Neuronal stem cell (in vitro differentiated cells): ENCODE data around the gene LMO4.

Source experiments
- DNase-seq: peaks from one replicate; pipeline ENCODE4 v3.0.0-alpha.2; 2013; ENCODE audit warnings: low spot score
- H2AFZ ChIP-seq: one replicate; pipeline ENCODE4 v1.6.1; 2013; ENCODE audit warnings: mild to moderate bottlenecking, low read length, inconsistent platforms
- H2AK5ac ChIP-seq: 2 replicates; pipeline ENCODE4 v1.6.1; 2013; ENCODE audit warnings: low read depth, mild to moderate bottlenecking, inconsistent platforms, low read length, moderate library complexity, mixed read lengths
- H2BK120ac ChIP-seq: 2 replicates; pipeline ENCODE4 v1.6.1; 2013; ENCODE audit warnings: low read depth, mild to moderate bottlenecking, inconsistent platforms, low read length, moderate library complexity, mixed read lengths
- H2BK12ac ChIP-seq: one replicate; pipeline ENCODE4 v1.6.1; 2013; ENCODE audit warnings: low read length, inconsistent platforms
- H2BK15ac ChIP-seq: 2 replicates; pipeline ENCODE4 v1.6.1; 2013; ENCODE audit warnings: mild to moderate bottlenecking, low read length, inconsistent platforms, mixed read lengths
- H2BK5ac ChIP-seq: one replicate; pipeline ENCODE4 v1.6.1; 2013; ENCODE audit warnings: inconsistent platforms, mild to moderate bottlenecking, low read length, moderate library complexity
- H3K14ac ChIP-seq: one replicate; pipeline ENCODE4 v1.6.1; 2013; ENCODE audit warnings: low read length, inconsistent platforms
- H3K18ac ChIP-seq: 2 replicates; pipeline ENCODE4 v1.6.1; 2013; ENCODE audit warnings: low read length, inconsistent platforms
- H3K23ac ChIP-seq: 2 replicates; pipeline ENCODE4 v1.6.1; 2013; ENCODE audit warnings: low read depth, mild to moderate bottlenecking, mixed read lengths, low read length, inconsistent platforms; ENCODE audit not compliant: poor library complexity
- H3K27ac ChIP-seq: replicated peaks from 3 replicates; pipeline ENCODE4 v1.5.1; 2013; ENCODE audit warnings: low read length, inconsistent platforms
- H3K27me3 ChIP-seq, 3 experiments: 2 replicates each; pipeline ENCODE4 v1.6.1; 2013; ENCODE audit warnings: low read length in 3 of 3, mild to moderate bottlenecking in 2 of 3, inconsistent platforms in 1 of 3, low read depth in 1 of 3, mixed read lengths in 1 of 3, moderate library complexity in 1 of 3; ENCODE audit not compliant: control insufficient read depth in 3 of 3, insufficient read depth in 3 of 3
- H3K36me3 ChIP-seq, 2 donors: replicated peaks in 1 of 2; 2 replicates each; pipeline ENCODE4 v1.6.1; 2013; ENCODE audit warnings: low read length in 2 of 2; ENCODE audit not compliant: control insufficient read depth in 2 of 2, insufficient read depth in 2 of 2
- H3K4ac ChIP-seq: 2 replicates; pipeline ENCODE4 v1.6.1; 2013; ENCODE audit warnings: inconsistent platforms, mild to moderate bottlenecking, low read length, moderate library complexity
- H3K4me1 ChIP-seq, 2 donors: 1 replicate in 1 of 2; 2 replicates in 1 of 2; pipeline ENCODE4 v1.6.1; 2013; ENCODE audit warnings: low read length in 2 of 2, low read depth in 1 of 2; ENCODE audit not compliant: control insufficient read depth in 2 of 2, insufficient read depth in 1 of 2
- H3K4me2 ChIP-seq: one replicate; pipeline ENCODE4 v1.6.1; 2013; ENCODE audit warnings: mild to moderate bottlenecking, low read length, inconsistent platforms; ENCODE audit not compliant: insufficient read depth, poor library complexity, severe bottlenecking
- H3K4me3 ChIP-seq, 2 donors: 2 replicates each; pipeline ENCODE4 v1.5.1; 2013; ENCODE audit warnings: low read length in 2 of 2, mild to moderate bottlenecking in 2 of 2, inconsistent platforms in 1 of 2, moderate library complexity in 1 of 2
- H3K79me1 ChIP-seq: one replicate; pipeline ENCODE4 v1.6.1; 2013; ENCODE audit warnings: low read depth, mild to moderate bottlenecking, inconsistent platforms, low read length, moderate library complexity
- H3K9ac ChIP-seq: one replicate; pipeline ENCODE4 v1.6.1; 2013; ENCODE audit warnings: mild to moderate bottlenecking, low read depth, low read length, inconsistent platforms; ENCODE audit not compliant: poor library complexity
- H3K9me3 ChIP-seq, 2 donors: replicated peaks in 1 of 2; 2 replicates each; pipeline versions ENCODE3 to v1.6.1; 2013; ENCODE audit warnings: low read length in 2 of 2, mild to moderate bottlenecking in 2 of 2, inconsistent platforms in 1 of 2, low read depth in 1 of 2, mixed read lengths in 1 of 2, moderate library complexity in 1 of 2; ENCODE audit not compliant: control insufficient read depth in 2 of 2, insufficient read depth in 1 of 2
- H4K8ac ChIP-seq: one replicate; pipeline ENCODE4 v1.6.1; 2013; ENCODE audit warnings: low read depth, mild to moderate bottlenecking, inconsistent platforms, low read length, moderate library complexity
- H4K91ac ChIP-seq: one replicate; pipeline ENCODE4 v1.6.1; 2013; ENCODE audit warnings: low read length, low read depth, mild to moderate bottlenecking, inconsistent platforms; ENCODE audit not compliant: poor library complexity
- WGBS, 2 donors: extraction: QIAGEN DNeasy Blood & Tissue Kit; methylation state at CpG; one replicate each; pipeline ENCODE4 v1.1.7; 2013; ENCODE audit warnings: missing lambda C conversion rate in 2 of 2, mixed read lengths in 1 of 2; ENCODE audit not compliant: insufficient read length in 2 of 2, insufficient replicate concordance in 1 of 2; ENCODE audit errors: extremely low coverage in 2 of 2; 5-methylcytosine and 5-hydroxymethylcytosine counted together

LMO4 gene

GRCh38 chr1:87346130-87346814 lies 17.6 kb downstream of the LMO4 start:
- H2AFZ ChIP-seq, result no peak overlapping the region
- H3K4ac ChIP-seq, result no peak overlapping the region
- no CpG with 5 or more reads among the region's 8 CpGs for WGBS, 2 donors
- H3K36me3 ChIP-seq, result peaks cover 2 to 48% of the 10 kb centered on the region in 2 donors
- H3K27ac ChIP-seq, result no peak overlapping the region
- H2BK12ac ChIP-seq, result no peak overlapping the region
- H3K4me1 ChIP-seq, result peaks cover 0 to 4% of the 10 kb centered on the region in 2 donors
- no peak overlapping the region for H2BK120ac ChIP-seq
- H3K23ac ChIP-seq, result no peak overlapping the region
- H4K91ac ChIP-seq, result no peak overlapping the region
- no peak overlapping the region for H3K14ac ChIP-seq
- H3K4me3 ChIP-seq, result no peak overlapping the region
- no peaks in the 10 kb centered on the region for H3K9me3 ChIP-seq
- no peak overlapping the region for H2AK5ac ChIP-seq
- H3K9ac ChIP-seq, result no peak overlapping the region
- H3K18ac ChIP-seq, result no peak overlapping the region
- H3K4me2 ChIP-seq, result no peak overlapping the region
- no peak for DNase-seq
- no peaks in the 10 kb centered on the region for H3K79me1 ChIP-seq
- H2BK15ac ChIP-seq, result no peak overlapping the region
- no peak overlapping the region for H4K8ac ChIP-seq
- H2BK5ac ChIP-seq, result no peak overlapping the region
- no peaks in the 10 kb centered on the region for H3K27me3 ChIP-seq

- Histone ChIP-seq H3K36me3 (peaks cover 2 to 26% of the 10 kb centered on the region in 2 donors), H3K18ac (no peak overlapping the region), H2BK12ac (no peak overlapping the region), H3K4me3 (no peak overlapping the region), H3K14ac (no peak overlapping the region), H3K9me3 (no peaks in the 10 kb centered on the region), H3K79me1 (no peaks in the 10 kb centered on the region), H3K4me2 (no peak overlapping the region), H4K91ac (no peak overlapping the region), H3K27ac (no peak overlapping the region), H2AK5ac (no peak overlapping the region), H2BK15ac (no peak overlapping the region), H3K4ac (no peak overlapping the region), H2AFZ (no peak overlapping the region), H3K23ac (no peak overlapping the region), H2BK120ac (no peak overlapping the region), H3K4me1 (peaks cover 0 to 7% of the 10 kb centered on the region in 2 donors), H3K9ac (no peak overlapping the region), H4K8ac (no peak overlapping the region), H3K27me3 (no peaks in the 10 kb centered on the region), H2BK5ac (no peak overlapping the region)
- no CpG with 5 or more reads among the region's 7 CpGs for WGBS, 2 donors
- no peak for DNase-seq
Observed at GRCh38 chr1:87348341-87349019, 19.8 kb downstream of the LMO4 start.

DNA sequence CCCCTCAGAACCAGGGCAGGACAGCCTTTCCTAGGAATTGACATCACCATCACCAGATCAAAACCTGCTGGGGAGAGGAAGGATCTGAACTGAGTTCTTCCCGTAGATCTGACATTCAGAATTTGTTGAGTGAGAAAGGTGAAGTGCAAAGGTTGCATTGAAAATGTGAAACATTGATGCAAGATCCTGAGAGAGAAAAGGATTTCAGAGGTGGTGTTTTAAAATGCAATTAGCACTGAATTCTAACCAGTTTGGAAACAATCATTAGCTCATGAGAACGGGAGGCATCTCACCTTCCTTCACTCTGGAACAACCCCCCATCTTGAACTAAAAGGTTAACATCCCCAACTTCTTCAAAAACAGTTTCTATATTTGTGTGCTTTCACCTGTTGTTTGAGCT lies 20.4 kb downstream of the LMO4 start:
- no peak overlapping the region for H2BK12ac ChIP-seq
- no peak overlapping the region for H3K4ac ChIP-seq
- no peak overlapping the region for H4K8ac ChIP-seq
- no CpG with 5 or more reads among the region's 2 CpGs for WGBS, 2 donors
- no peak overlapping the region for H2AFZ ChIP-seq
- H3K4me3 ChIP-seq, result no peak overlapping the region
- no peak overlapping the region for H2BK5ac ChIP-seq
- no peak overlapping the region for H3K9ac ChIP-seq
- H3K18ac ChIP-seq, result no peak overlapping the region
- no peak overlapping the region for H3K23ac ChIP-seq
- H3K4me1 ChIP-seq, result peaks cover 0 to 7% of the 10 kb centered on the region in 2 donors
- H3K9me3 ChIP-seq, result no peaks in the 10 kb centered on the region
- H2BK15ac ChIP-seq, result no peak overlapping the region
- H3K14ac ChIP-seq, result no peak overlapping the region
- H3K4me2 ChIP-seq, result no peak overlapping the region
- no peak overlapping the region for H2AK5ac ChIP-seq
- no peak overlapping the region for H2BK120ac ChIP-seq
- no peak overlapping the region for H3K27ac ChIP-seq
- DNase-seq, result no peak
- no peaks in the 10 kb centered on the region for H3K79me1 ChIP-seq
- no peak overlapping the region for H4K91ac ChIP-seq
- no peaks in the 10 kb centered on the region for H3K27me3 ChIP-seq
- H3K36me3 ChIP-seq, result peaks cover 2 to 20% of the 10 kb centered on the region in 2 donors

DNA sequence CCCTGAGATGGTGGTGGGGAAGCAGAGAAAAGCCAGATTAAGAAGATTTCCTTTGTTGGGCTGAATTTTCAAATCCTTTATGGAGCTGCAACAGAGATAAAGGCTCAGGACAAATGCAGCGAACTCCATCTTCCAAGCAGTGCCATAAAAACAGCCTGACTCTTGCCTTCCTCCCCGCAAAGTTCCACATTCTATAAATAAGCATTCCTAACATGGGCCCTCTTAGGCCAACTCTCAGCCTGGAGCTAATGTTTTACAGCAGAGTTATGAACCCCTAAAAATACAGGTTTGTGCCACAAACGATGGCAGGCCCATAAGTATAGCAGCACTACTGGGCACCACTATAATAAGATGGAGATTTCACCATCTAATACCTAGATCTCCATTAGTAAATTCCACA lies 27.2 kb downstream of the LMO4 start:
- no peak overlapping the region for H3K4ac ChIP-seq
- no CpG with 5 or more reads among the region's 3 CpGs for WGBS, 2 donors
- no peak overlapping the region for H2BK12ac ChIP-seq
- no peak for DNase-seq
- H3K23ac ChIP-seq, result no peak overlapping the region
- no peak overlapping the region for H2BK120ac ChIP-seq
- no peak overlapping the region for H4K91ac ChIP-seq
- no peaks in the 10 kb centered on the region for H3K36me3 ChIP-seq
- no peak overlapping the region for H2AFZ ChIP-seq
- no peaks in the 10 kb centered on the region for H3K9me3 ChIP-seq
- no peak overlapping the region for H3K14ac ChIP-seq
- no peak overlapping the region for H4K8ac ChIP-seq
- no peak overlapping the region for H3K18ac ChIP-seq
- no peak overlapping the region for H2BK15ac ChIP-seq
- H3K4me3 ChIP-seq, result no peak overlapping the region
- no peak overlapping the region for H3K4me2 ChIP-seq
- H2BK5ac ChIP-seq, result no peak overlapping the region
- peaks cover 0 to 3% of the 10 kb centered on the region in 2 donors for H3K4me1 ChIP-seq
- H3K27ac ChIP-seq, result no peak overlapping the region
- H3K79me1 ChIP-seq, result no peaks in the 10 kb centered on the region
- no peak overlapping the region for H3K9ac ChIP-seq
- H2AK5ac ChIP-seq, result no peak overlapping the region
- H3K27me3 ChIP-seq, result no peaks in the 10 kb centered on the region
